H1 (cell line): ENCODE data around the gene NXF3. TPM values are rescaled to one million over a fixed set of nuclear protein-coding genes. Genes with fewer than 3 reads are reported as not detected.
"Not testable (repeated sequence)": the region's sequence is repeated elsewhere in the genome, so short reads cannot be mapped to it uniquely, and the experiment has no call there.

Source experiments
- CTCF ChIA-PET: fragments of 300-600 bp; sonication (Branson Sonifier 250); formaldehyde crosslinking; loops from one replicate; lab custom pipeline; 2021; ENCODE audit not compliant: partially characterized antibody; lab: Charles Lee
- POLR2A ChIA-PET: fragments of 300-600 bp; sonication (Branson Sonifier 250); formaldehyde crosslinking; loops from one replicate; lab custom pipeline; 2021; ENCODE audit warnings: inconsistent platforms; ENCODE audit not compliant: partially characterized antibody; lab: Charles Lee
- DNase-seq, 2 experiments: peaks; one replicate each; pipeline versions ENCODE4 v3.0.0 to v3.0.0-alpha.2; 2010 to 2022; ENCODE audit warnings: low spot score in 2 of 2, low read depth in 1 of 2, mixed read lengths in 1 of 2
- FAIRE-seq: peaks from 2 replicates; lab custom pipeline; 2011; peaks lifted over from hg19 to GRCh38; lab: Jason Lieb, UNC
- H2AFZ ChIP-seq: 2 replicates; pipeline ENCODE4 v1.8.1; 2012; ENCODE audit warnings: low read length, inconsistent platforms
- H2AK5ac ChIP-seq: 2 replicates; pipeline ENCODE4 v1.6.1; 2013; ENCODE audit warnings: low read depth, low read length
- H2BK120ac ChIP-seq: replicated peaks from 2 replicates; pipeline ENCODE3; 2013; ENCODE audit warnings: low read depth, low read length, inconsistent platforms
- H2BK12ac ChIP-seq: 2 replicates; pipeline ENCODE4 v1.6.1; 2013; ENCODE audit warnings: low read depth, low read length
- H2BK15ac ChIP-seq: 2 replicates; pipeline ENCODE4 v1.6.1; 2013; ENCODE audit warnings: low read length
- H2BK20ac ChIP-seq: 2 replicates; pipeline ENCODE4 v1.6.1; 2013; ENCODE audit warnings: low read length
- H2BK5ac ChIP-seq: 2 replicates; pipeline ENCODE4 v1.6.1; 2013; ENCODE audit warnings: low read depth, low read length
- H3K14ac ChIP-seq: 2 replicates; pipeline ENCODE4 v1.6.1; 2013; ENCODE audit warnings: inconsistent platforms; ENCODE audit not compliant: insufficient read length
- H3K18ac ChIP-seq: 2 replicates; pipeline ENCODE4 v1.6.1; 2013; ENCODE audit warnings: low read length; ENCODE audit errors: extremely low read depth
- H3K23ac ChIP-seq: 2 replicates; pipeline ENCODE4 v1.6.1; 2013; ENCODE audit warnings: inconsistent platforms; ENCODE audit not compliant: insufficient read length
- H3K23me2 ChIP-seq: 2 replicates; pipeline ENCODE4 v1.6.1; 2013; ENCODE audit warnings: low read depth, low read length
- H3K27ac ChIP-seq: 2 replicates; pipeline ENCODE4 v1.6.1; 2011; ENCODE audit warnings: low read depth, low read length, inconsistent platforms
- H3K27me3 ChIP-seq, 4 experiments: replicated peaks in 1 of 4; 1 replicate in 1 of 4; 2 replicates in 3 of 4; pipeline versions ENCODE4 v1.6.1 to v1.8.1; 2011 to 2013; ENCODE audit warnings: low read length in 3 of 4, mild to moderate bottlenecking in 3 of 4, inconsistent platforms in 2 of 4, mixed read lengths in 2 of 4, moderate library complexity in 1 of 4; ENCODE audit not compliant: control insufficient read depth in 3 of 4, insufficient read depth in 3 of 4; ENCODE audit errors: extremely low read depth in 1 of 4
- H3K36me3 ChIP-seq, 4 experiments: 2 replicates each; pipeline versions ENCODE4 v1.6.1 to v1.8.1; 2011 to 2013; ENCODE audit warnings: mild to moderate bottlenecking in 4 of 4, low read length in 3 of 4, moderate library complexity in 2 of 4, control low read depth in 1 of 4, inconsistent platforms in 1 of 4; ENCODE audit not compliant: insufficient read depth in 4 of 4, control insufficient read depth in 2 of 4
- H3K4ac ChIP-seq: replicated peaks from 2 replicates; pipeline ENCODE3; 2013; ENCODE audit warnings: low read length, low read depth, mixed read lengths, inconsistent platforms; ENCODE audit not compliant: insufficient read length
- H3K4me1 ChIP-seq, 4 experiments: replicated peaks in 1 of 4; 1 replicate in 1 of 4; 2 replicates in 3 of 4; pipeline versions ENCODE4 v1.6.1 to v1.8.1; 2011 to 2013; ENCODE audit warnings: low read length in 3 of 4, inconsistent platforms in 2 of 4, mixed read lengths in 1 of 4; ENCODE audit not compliant: insufficient read depth in 4 of 4, control insufficient read depth in 3 of 4
- H3K4me2 ChIP-seq, 2 experiments: 2 replicates each; pipeline versions ENCODE4 v1.6.1 to v1.8.1; 2011 to 2013; ENCODE audit warnings: low read depth in 2 of 2, low read length in 2 of 2, control low read depth in 1 of 2, inconsistent platforms in 1 of 2, mild to moderate bottlenecking in 1 of 2; ENCODE audit not compliant: insufficient read depth in 1 of 2
- H3K4me3 ChIP-seq, 4 experiments: fragments of 200-600, 300-600 bp in 1 of 4; sonication (generic), shearing (Covaris generic), sonication (Bioruptor Twin) in 1 of 4; 2 replicates each; pipeline versions ENCODE4 v1.5.1 to v1.8.1; 2011 to 2016; ENCODE audit warnings: low read length in 4 of 4, low read depth in 3 of 4, control low read depth in 2 of 4, inconsistent platforms in 2 of 4, mild to moderate bottlenecking in 2 of 4, mixed read lengths in 1 of 4, moderate library complexity in 1 of 4; ENCODE audit not compliant: insufficient read depth in 2 of 4; ENCODE audit errors: extremely low read depth in 1 of 4
- H3K56ac ChIP-seq: replicated peaks from 2 replicates; pipeline ENCODE3; 2013; ENCODE audit warnings: low read depth, mild to moderate bottlenecking, mixed read lengths, low read length, inconsistent platforms; ENCODE audit not compliant: insufficient read length
- H3K79me1 ChIP-seq: 2 replicates; pipeline ENCODE4 v1.6.1; 2013; ENCODE audit warnings: low read depth, low read length, control low read depth
- H3K79me2 ChIP-seq, 2 experiments: 2 replicates each; pipeline versions ENCODE4 v1.6.1 to v1.8.1; 2012 to 2013; ENCODE audit warnings: low read length in 2 of 2, mild to moderate bottlenecking in 2 of 2, inconsistent platforms in 1 of 2; ENCODE audit not compliant: insufficient read depth in 2 of 2, control insufficient read depth in 1 of 2
- H3K9ac ChIP-seq, 4 experiments: replicated peaks in 1 of 4; 1 replicate in 1 of 4; 2 replicates in 3 of 4; pipeline versions ENCODE4 v1.6.1 to v1.8.1; 2011 to 2013; ENCODE audit warnings: low read depth in 3 of 4, low read length in 3 of 4, control low read depth in 2 of 4, mild to moderate bottlenecking in 2 of 4, moderate library complexity in 2 of 4, inconsistent platforms in 1 of 4; ENCODE audit errors: extremely low read depth in 1 of 4
- H3K9me3 ChIP-seq, 2 experiments: 2 replicates each; pipeline versions ENCODE4 v1.6.1 to v1.8.1; 2012 to 2013; ENCODE audit warnings: mild to moderate bottlenecking in 2 of 2, moderate library complexity in 2 of 2, control low read depth in 1 of 2, inconsistent platforms in 1 of 2, low read depth in 1 of 2, low read length in 1 of 2, mixed read lengths in 1 of 2; ENCODE audit not compliant: insufficient read depth in 2 of 2
- H4K20me1 ChIP-seq, 2 experiments: replicated peaks in 1 of 2; 2 replicates each; pipeline versions ENCODE3 to v1.8.1; 2011 to 2013; ENCODE audit warnings: inconsistent platforms in 2 of 2, low read length in 2 of 2, mild to moderate bottlenecking in 1 of 2; ENCODE audit not compliant: insufficient read depth in 2 of 2, control insufficient read depth in 1 of 2
- H4K5ac ChIP-seq: 2 replicates; pipeline ENCODE4 v1.6.1; 2013; ENCODE audit warnings: low read length, low read depth, mixed read lengths, inconsistent platforms; ENCODE audit not compliant: insufficient read length
- H4K8ac ChIP-seq: 2 replicates; pipeline ENCODE4 v1.8.0; 2013; ENCODE audit warnings: mild to moderate bottlenecking, moderate library complexity, low read length, inconsistent platforms; ENCODE audit not compliant: insufficient read depth; ENCODE audit errors: extremely low read depth
- H4K91ac ChIP-seq: replicated peaks from 2 replicates; pipeline ENCODE3; 2013; ENCODE audit warnings: low read length, mixed read lengths, inconsistent platforms; ENCODE audit not compliant: insufficient read length
- GABPA ChIP-seq: IDR thresholded peaks from 2 replicates; pipeline ENCODE4 v1.6.1; 2011; ENCODE audit warnings: mild to moderate bottlenecking, low read length, moderate library complexity, borderline replicate concordance; ENCODE audit not compliant: insufficient read depth
- POU5F1 ChIP-seq: IDR thresholded peaks from 2 replicates; pipeline ENCODE4 v1.6.1; 2011; ENCODE audit warnings: low read depth, mild to moderate bottlenecking, low read length, moderate library complexity
- WGBS, 2 experiments: shearing (Covaris generic) in 1 of 2; methylation state at CpG; one replicate each; pipeline versions ENCODE4 v1.1.6 to v1.1.7; 2013 to 2015; ENCODE audit warnings: low lambda C conversion rate in 2 of 2, mixed read lengths in 2 of 2, inconsistent platforms in 1 of 2, low coverage in 1 of 2, missing lambda C conversion rate in 1 of 2; ENCODE audit not compliant: insufficient replicate concordance in 2 of 2, insufficient coverage in 1 of 2, insufficient read length in 1 of 2; ENCODE audit errors: extremely low coverage in 1 of 2, missing lambda C conversion rate in 1 of 2; 5-methylcytosine and 5-hydroxymethylcytosine counted together
- polyA plus RNA-seq, 7 experiments: library from polyadenylated mRNA; depleted of rRNA in 3 of 7; stranded (reverse) in 5 of 7; unstranded in 2 of 7; fragments of >200 nt in 5 of 7; fragments of 200-250 nt in 2 of 7; gene quantifications; 1 replicate in 5 of 7; 2 replicates in 1 of 7; 4 replicates in 1 of 7; pipeline versions ENCODE4 v1.2.1 to v1.2.3, GENCODE V29; 2011 to 2013; ENCODE audit warnings: missing spikeins in 2 of 7, mixed read lengths in 2 of 7
- total RNA-seq: library from RNA; stranded (reverse); fragmentation: NEBNext Ultra II Directional; extraction: Animal tissue kit (Norgen Biotek cat#: 25700); gene quantifications from 2 replicates; pipeline ENCODE4 v1.2.1, GENCODE V29; 2021

The NXF3 gene
- total and polyA plus RNA-seq, 2 of the 8 experiments (the other 6 are each of a cell fraction or from before 2014, with no cell fraction given) = 0.12 TPM; not detected in 1

GRCh38 chrX:103092942-103093341 lies at the start of gene NXF3 (continued):
- TF ChIP-seq POU5F1 (no peak), GABPA (no peak)

DNA sequence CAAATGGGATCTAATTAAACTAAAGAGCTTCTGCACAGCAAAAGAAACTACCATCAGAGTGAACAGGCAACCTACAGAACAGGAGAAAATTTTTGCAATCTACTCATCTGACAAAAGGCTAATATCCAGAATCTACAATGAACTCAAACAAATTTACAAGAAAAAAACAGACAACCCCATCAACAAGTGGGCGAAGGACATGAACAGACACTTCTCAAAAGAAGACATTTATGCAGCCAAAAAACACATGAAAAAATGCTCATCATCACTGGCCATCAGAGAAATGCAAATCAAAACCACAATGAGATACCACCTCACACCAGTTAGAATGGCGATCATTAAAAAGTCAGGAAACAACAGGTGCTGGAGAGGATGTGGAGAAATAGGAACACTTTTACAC lies 43.6 kb upstream of the NXF3 start:
- CTCF ChIA-PET, FAIRE-seq, H3K36me3 ChIP-seq, H3K27ac ChIP-seq, H2BK15ac ChIP-seq, H3K9ac ChIP-seq, H3K79me1 ChIP-seq, H2BK20ac ChIP-seq, H3K14ac ChIP-seq, H3K18ac ChIP-seq, H2BK120ac ChIP-seq, H3K27me3 ChIP-seq, DNase-seq, H2AFZ ChIP-seq, H3K4ac ChIP-seq, H3K56ac ChIP-seq, H2BK5ac ChIP-seq, POLR2A ChIA-PET, H3K23ac ChIP-seq, H4K91ac ChIP-seq, H3K79me2 ChIP-seq, H4K20me1 ChIP-seq, H3K23me2 ChIP-seq, H3K9me3 ChIP-seq, H4K8ac ChIP-seq, H2BK12ac ChIP-seq, H2AK5ac ChIP-seq, H4K5ac ChIP-seq, H3K4me3 ChIP-seq, H3K4me1 ChIP-seq, H3K4me2 ChIP-seq: not testable (repeated sequence)
- no CpG with 5 or more reads among the region's 2 CpGs for WGBS, 2 experiments
